HG02588 (cell line): ENCODE measurements around the gene ATXN3L.

ENCODE experiments used
- ATAC-seq: cut with Tn5 transposase; IDR thresholded peaks from one replicate; pipeline ENCODE4 v1.9.1; 2021; ENCODE audit warnings: mild to moderate bottlenecking, moderate library complexity; ENCODE audit not compliant: unreplicated experiment

Gene ATXN3L

GRCh38 chrX:13270360-13270759, 49.5 kb downstream of the ATXN3L start:
- no peak for ATAC-seq

GRCh38 chrX:13268874-13269273, 51.0 kb downstream of the ATXN3L start:
- no peak for ATAC-seq
